Stimulated activated CD8-positive, alpha-beta memory T cell treated with anti-CD3 and anti-CD28 coated beads, Interleukin-4, amount 100 ng/mL, for 1 hour (primary cell): ENCODE data around the gene NEUROG2.

Source experiments
- DNase-seq, 2 donors: peaks; one replicate each; pipeline ENCODE4 v3.0.0-alpha.2; 2020; ENCODE audit warnings: low read depth in 2 of 2, low spot score in 1 of 2

Gene NEUROG2

DNA sequence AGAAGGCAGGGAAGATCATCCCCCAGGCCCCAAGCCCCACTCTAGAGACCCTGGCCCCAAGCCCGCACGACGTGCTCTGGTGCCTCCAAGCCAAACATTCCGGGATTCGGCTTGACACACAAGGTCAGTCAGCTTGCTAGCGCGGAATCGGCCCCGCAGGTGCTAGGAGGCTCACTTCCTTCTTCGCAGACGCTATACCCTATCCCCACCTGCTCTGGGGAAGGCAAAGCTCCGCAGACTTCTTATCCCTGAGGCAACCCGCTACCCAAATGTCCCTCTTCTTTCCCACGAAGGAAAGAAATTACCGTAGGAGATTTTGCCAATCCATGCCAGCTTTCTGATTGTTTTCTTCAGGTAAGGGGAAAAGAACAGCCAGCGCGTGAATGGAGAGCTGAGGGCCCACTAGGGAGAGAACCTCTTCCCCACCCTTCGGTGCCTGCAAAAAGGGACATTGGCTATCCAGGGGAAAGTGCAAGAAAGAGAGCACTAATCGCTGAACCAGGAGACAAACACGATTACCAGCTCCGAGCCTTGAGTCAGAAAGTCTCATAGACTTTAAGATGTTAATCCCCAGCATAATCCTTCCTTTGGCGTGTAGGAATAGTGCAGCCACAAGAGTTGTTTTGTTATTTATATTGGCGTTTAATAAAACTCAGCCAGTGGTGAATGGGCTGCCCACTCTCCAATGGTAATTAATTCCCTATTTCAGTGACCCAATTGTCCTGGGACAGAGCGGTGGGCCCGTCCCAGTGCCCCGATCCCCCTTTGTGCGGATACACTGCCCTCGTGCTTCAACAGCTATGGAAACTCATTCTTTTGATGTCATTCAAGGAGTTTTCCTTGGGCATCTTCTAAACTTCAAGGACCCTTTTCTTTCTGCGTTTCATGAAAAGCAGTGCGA, 5.4 kb upstream of the NEUROG2 start:
- no peak for DNase-seq

DNA sequence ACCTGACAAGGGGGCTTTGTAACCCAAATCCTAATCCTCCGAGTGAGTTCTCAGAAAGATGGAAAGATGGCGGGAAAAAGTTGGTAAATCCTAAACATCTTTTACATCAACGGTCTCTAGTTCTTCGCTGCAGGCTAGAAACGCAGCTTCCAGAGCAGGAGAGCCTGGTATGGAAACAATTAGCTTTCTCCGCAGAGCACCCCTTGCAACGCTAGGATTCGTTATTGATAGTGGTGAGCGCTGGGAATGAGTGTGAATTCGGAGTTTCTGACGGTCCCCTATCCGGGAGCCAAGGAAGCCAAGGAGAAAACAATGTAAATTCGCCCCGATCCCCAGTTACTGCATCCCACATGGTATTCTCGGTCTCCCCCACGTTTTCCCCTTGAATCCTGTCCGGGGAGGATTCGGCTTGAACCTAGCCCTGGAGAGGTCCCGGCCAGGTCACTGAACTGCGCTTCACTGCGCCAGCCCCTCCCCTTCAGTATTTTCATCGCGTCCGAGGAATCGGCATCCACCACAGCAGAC, 4.7 kb upstream of the NEUROG2 start:
- no peak for DNase-seq

DNA sequence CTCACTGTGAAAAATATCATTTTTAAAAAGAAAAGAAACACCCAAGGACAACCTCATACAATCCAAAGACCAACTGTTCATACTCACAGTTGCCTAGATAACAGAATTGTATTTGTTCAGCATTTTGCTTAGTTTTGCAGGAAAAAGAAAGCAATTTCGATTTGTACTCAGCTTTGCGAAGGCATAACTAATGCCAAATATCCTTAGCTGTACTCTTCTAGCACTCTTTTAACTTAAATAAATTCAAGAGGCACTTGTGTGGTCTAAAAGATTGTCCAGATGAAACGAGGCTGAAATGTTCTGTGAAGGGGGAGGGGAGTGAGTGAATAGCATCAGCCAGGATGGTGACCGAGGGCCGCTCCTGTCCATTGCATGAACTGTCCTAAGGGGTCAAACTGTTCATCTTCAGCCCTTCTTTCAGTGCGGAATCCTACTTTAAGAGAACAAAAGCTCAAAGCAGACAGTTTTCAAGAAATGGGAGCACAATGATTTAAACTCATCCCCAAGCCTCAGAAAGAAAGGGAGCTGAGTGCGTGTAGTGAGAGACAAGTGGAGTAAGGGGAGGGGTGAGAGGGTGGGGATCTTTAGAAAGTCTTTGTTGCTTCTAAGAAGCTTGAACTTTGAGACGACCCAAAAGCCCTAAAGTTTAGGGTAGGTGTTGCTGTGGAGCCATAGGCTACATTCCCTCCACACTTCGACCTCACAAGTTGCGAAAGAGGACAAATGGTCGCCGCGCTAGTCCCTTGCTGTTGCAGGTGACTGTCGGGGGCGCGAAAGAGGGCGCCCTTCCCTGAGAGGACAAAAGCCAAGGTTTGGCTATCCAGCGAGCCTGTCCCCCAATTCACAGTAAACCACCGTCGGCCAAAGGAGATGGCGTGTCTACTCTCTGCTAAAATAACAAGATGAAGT, 4.0 kb upstream of the NEUROG2 start:
- DNase-seq = no peak

DNA sequence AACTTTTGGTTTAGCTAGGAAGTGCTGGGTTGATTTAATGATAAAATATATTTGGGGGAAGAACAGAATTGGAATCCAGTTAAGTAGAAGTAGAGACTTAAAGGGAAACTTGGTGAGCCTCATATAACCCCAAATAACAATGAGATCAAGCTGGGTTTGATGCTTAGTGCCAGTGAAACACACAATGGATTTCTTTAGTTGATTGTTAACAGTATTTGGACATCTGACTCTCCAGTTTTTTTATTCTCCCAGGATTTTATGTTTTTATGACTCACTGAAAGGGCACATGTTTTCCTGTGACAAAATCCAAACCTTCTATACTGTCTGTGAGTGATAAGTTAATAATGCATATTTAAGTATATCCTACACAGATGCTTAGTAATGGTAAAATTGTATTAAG, 2.7 kb upstream of the NEUROG2 start:
- no peak for DNase-seq

DNA sequence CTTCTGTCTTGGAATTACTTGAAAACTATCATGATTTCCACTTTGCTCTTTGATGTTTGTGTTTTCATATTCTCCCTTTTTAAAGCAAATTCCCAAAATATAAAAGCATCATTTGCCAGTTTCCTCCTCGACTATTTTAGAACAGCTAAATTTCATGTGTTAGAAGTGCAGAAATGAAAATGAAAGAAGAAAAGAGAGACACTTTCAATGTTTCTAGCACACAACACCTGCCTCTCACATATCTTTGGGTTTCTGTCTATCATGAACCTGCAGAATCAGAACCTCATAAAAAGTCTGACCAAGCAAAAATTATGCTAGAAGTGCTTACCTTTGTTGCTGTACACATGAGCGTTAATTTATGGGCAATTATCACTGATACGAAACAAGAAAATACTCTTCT, 1.9 kb upstream of the NEUROG2 start:
- DNase-seq = no peak

DNA sequence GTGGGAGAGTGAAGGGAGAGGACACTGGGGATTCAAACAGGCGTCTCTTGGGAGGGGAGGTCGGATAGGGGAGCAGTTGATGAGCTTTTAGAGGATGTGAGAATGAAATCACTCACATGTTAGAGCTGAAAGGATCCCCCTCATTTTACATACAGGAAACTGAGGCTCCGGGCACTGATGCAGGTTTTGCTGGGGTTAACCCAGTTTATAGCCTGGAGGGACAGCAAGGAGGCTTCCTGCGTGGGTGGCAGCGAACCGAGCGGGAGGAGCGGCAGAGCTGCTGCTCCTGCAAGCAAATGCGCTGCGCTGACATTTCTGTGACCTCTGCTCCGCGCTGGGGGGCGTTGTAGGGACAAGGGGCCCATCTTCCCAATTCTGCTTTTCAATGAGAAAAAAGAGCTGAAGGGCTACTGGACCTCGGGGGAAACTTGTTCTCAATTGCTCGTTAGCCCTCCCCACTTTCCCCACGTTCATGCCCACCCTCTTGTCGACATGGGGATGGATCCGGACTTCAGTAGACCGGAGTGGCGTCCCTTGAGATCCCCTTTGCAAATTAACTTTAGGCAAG, 1.2 kb upstream of the NEUROG2 start:
- DNase-seq = no peak

DNA sequence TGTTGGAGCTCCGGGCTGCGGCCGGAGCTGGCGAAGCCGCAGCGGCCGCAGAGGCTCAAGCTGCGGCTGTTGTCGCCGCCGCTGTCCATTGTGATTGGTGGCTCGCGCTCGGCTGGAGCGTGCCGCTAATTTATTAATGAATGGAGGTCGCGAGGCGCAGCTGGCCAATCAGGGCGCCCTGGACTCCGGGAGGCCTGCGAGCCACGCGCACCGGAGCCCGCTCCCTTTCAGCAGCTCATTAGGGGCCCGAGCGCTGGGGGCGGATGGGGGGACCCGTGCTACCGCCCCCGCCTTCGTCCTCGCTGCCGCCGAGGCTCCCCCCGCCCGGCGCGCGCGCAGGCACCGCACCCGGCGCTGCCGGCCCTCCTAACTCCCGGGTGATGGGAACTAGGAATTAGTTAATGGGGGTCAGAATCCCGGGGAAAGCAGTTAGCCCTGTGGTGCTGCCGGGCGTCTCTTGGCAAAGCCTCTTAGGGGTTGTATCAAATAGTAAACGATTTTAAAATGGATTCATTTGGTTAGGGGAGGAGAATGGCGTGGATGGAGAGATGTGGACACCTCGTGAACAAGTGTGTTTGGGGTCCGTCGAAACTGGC, 589 bp upstream of the NEUROG2 start:
- no peak for DNase-seq

DNA sequence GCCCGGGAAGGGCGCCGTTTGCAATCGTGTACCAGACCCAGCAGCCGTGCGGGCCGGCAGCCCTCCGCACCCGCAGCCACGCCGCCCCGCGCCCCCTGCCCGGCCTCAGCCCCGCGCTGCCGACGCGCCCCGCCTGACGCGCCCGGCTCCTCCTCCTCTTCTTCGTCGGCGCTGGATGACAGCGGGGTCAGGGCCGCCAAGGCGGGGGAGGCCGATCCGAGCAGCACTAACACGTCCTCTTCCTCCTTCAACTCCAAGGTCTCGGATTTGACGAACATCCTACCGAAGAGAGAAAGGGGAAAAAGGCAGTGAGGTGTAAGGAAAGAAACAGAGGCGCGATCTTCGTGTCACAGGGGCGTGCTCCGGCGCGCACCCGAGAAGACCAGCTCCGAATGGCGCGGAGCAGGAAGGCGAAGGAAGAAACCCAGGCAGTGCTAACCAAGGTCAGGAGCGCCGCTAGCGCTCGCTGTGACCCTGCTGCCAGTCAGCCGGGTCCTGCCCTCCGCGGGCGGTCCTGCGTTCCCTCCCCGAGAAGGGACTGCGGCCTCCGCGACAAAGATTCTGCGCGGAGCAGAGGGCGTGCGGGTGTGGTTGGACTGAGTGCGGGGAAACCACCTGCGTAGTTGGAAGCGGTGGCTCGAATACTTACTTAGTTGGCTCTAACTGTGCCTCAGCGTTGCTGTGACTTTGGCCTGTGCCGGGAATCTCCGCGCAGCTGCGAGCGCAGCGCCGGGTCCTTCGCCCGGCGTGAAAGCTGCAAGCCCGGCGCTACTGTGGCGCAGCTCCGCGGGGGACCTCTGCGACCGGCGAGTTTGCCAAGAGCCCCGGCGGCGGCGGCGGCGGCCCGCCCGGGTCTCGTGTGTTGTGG, 548 bp downstream of the NEUROG2 start:
- DNase-seq = no peak

DNA sequence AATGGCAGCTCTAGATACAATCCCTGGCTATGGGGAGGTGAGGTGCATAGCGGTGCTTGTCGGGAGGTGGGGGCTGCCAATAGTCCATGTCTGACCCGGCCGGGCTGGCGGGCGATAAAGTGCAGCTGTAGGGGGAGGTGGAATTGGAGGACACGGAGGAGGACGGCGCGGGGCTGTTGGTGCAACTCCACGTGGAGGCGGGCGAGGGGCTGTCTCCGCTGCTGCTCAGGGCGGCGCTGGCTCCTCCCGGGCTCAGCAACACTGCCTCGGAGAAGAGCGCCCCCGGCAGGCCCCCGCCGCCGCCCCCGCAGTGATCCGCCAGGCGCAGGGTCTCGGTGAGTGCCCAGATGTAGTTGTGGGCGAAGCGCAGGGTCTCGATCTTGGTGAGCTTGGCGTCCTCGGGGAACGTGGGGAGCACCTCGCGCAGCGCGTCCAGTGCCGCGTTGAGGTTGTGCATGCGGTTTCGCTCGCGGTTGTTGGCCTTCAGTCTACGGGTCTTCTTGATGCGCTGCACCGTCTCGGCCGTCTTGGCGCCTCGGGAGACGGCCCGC, 1.3 kb downstream of the NEUROG2 start:
- DNase-seq = no peak

DNA sequence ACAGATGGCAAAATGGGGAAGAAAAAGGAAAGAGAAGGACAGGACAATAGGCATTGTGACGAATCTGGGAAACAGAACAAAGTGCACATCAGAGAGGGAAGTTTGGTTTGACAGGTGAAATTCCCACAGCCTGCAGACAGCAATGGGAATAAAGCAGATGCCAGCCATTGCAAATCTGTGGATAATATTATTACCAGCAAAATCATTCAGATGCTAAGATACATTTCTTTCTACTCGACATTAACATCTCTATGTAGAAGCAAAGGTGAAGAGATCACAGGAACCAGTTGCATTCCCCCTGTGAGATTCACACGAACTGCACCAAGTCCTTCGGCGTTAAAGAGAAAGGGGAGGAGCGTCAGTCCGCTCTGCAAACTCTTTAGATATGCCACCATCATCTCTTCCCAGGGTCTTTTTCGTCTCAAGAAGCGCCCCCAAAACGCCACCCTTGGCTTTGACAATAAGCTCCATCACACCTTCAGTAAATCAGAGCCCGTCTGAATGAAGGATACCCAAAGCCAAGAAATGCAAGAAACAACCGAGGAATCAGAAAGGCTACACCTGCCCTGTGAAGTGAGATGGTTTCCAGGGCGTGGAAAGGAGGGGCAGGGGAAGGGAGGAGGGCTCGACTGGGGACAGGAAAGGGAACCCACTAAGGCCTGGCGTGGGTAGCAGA, 1.9 kb downstream of the NEUROG2 start:
- DNase-seq = no peak

DNA sequence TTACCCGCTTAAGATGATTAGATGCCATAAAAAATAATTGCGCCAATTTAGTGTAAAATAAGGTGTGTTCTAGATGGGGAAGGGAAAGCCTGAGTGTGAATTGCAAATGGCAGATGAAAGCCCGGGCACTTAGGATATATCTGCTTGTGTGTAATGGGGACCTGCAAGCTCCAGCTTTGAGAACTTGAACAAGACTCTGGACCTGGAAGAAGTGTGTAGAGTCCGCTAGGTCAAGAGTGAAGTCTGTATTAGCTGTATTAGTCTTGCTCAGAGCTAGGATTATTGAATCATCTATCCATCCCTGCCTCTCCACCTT, 4.2 kb downstream of the NEUROG2 start:
- no peak for DNase-seq

DNA sequence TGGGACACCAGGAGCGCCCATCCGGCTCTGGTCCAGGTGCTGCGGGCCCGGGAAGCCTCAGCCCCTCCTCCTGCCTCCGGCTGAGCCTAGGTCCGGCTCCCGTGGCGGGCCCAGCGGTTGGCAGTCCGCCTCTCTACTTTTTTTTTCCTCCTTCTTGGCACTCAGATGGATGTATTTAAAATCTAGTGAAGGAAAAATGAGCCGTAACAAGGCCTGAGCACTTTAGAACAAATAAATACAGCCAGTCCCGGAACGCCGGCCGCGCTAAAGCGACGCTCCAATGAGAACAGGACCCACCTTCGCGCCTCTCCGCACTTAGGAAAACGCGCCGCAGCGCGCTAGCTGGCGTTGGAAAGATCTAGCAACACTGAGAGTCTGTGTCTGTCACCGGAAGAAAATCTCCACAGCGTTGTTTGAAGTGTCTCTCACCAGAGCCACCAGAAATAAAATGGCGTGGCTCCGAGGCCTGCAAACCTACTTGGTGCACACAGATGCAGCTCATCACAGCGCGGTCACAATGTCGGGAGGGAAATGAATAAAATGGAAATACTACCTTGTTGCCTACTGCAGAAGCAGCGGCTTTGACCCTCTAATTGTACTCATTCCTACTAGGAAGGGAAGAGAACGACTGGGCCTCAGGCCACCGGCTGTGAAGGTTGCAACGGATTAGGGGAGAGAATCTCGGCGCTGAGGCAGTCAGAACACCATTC, 4.7 kb downstream of the NEUROG2 start:
- DNase-seq = no peak

DNA sequence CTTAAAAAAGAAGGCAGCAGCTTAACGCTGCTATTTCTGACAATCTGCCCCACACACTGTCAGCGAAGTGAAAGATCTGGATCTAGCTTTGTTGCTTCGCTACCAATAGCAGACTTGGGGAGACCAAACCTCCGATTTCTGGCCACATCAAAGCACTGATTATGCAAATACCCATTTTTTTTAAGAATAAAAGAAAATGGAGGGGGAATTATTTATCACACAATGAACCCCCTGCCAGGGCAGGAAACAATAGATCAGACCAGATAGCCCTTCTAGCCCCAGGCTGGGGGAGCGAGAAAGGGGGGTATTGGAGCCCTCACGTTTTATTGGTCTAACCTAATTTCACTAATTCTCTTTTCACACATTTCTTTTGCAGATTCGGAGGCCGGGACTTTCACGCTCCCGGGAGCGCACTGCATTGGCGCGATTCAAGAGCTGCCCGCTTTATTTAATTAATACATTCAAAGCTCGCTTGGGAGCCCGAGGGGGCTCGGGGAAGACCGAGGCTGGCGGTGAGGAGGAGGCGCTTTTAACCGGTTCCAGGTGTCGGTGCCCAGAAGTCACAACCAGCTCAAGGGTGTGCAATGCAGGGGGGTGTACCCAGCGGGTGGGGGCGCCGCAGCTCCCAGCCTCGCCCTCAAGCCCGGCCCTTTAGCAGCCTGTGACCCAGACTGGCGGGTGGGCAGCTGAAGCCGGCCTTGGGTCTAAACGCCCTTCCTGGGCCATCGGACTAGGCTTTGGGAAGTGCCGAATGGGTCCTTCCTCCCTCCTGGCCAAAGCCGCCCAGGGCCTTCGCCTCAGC, 5.5 kb downstream of the NEUROG2 start:
- no peak for DNase-seq

DNA sequence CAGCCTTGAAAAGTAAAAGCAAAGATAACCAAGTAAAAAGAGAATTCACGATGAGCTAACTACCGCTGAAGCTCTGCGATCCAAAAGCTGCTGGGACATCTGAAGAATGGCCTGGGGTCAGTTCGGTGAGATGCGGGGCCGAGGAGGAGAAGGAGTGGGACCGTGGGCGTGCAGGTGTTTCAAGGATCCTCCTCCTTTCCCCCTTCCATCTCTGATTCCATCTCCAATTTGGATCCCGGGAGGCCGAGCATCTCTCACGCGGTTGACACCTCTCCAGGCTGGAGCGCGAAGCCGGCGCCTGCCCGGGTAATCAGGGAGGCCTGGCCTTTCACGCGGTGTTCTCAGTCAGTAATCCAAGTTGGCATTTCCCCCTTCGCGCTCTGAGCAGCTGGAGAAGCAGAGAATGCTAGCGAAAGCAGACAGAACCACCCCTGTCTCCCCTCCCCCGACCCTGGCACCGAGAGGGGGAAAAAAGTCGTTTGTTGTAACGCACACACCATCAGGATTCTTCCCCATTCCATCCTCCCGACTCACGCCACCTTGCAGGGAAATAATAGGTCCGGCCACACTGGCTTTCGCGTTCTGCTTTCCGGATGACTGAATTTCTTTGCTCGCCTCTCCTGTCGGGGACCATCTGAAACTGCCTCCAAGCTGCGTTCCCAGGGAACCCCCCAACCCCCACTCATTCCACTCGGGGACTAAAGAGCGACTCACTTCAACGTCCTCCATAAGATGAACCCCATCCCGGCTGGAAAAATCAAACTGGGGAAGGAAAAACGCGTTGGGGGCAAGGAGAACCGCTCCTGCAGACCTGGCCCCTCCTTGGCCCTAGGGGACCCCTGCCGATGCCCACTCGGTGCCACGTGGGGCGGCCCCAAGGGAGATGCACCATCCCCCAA, 6.5 kb downstream of the NEUROG2 start:
- DNase-seq = no peak

DNA sequence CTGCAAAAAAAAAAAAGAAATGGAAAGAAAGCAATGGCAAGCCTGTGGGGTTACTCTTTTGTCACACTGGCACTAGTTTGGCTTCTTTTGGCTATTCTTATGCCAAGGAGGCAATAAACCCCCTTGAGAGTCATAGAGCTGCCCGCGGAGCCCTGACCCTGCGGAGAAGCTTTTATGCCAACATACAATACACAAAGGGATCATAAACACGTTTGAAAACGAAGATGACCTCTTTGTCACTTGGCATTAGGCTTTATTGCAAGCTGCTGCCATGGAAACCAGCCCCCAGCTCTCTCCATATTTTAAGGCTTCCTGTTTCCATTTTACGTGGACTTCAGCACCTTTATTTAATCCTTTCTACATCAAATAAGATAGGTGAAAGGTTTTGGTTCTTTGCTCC, 7.6 kb downstream of the NEUROG2 start:
- DNase-seq = no peak

DNA sequence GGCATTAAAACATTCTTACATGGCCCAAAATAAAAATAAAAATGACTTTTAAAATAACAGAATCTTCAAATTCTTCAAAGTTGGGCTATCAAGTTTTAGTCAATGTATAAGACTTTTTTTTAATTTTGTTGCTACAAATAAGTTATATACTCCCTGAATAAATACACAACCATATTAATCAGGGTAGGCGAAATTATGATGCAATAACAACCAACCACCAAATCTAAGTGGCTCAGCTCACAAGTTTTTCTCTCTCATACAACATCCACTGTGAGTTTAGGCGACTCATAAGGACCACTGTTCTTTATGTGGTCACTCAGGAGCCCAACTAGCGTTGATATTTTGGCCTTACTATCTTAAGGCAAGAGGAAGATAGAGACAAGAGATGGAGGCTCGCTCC, 11.2 kb downstream of the NEUROG2 start:
- DNase-seq = no peak

DNA sequence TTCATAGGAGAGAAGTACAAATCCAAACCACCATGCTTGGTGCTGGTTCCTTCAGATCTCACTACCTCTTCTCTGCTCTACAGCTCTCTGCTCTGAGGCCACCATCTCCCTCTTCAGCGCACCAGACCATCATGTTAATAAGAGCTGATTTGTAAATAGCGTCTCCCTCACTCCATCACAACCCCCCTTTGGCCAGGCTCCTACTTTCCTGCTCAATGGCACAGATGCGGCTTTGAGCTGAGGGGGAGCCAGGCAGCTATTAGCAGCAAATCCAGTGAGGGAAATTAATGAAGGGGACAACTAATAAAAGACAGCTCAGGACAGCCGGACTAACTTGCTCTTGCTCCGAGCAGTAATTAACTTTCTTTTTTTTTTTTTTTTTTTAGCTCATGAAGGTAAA, 13.1 kb downstream of the NEUROG2 start:
- no peak for DNase-seq
